GM12891 (cell line): ENCODE data around the gene ITGA7.

Source experiments
- PAX5 ChIP-seq: IDR thresholded peaks from 2 replicates; pipeline ENCODE4 v1.6.1; 2011; ENCODE audit warnings: low read length, moderate library complexity, mild to moderate bottlenecking; ENCODE audit not compliant: insufficient read depth, severe bottlenecking
- POLR2A ChIP-seq: IDR thresholded peaks from 2 replicates; pipeline ENCODE4 v1.6.1; 2011; ENCODE audit warnings: low read depth, low read length, control low read depth
- POLR2AphosphoS5 ChIP-seq: IDR thresholded peaks from 2 replicates; pipeline ENCODE4 v1.6.1; 2011; ENCODE audit warnings: low read depth, low read length, control low read depth
- POU2F2 ChIP-seq: IDR thresholded peaks from 2 replicates; pipeline ENCODE4 v1.6.1; 2011; ENCODE audit warnings: low read depth, mild to moderate bottlenecking, control low read depth, low read length, moderate library complexity
- SPI1 ChIP-seq: IDR thresholded peaks from 2 replicates; pipeline ENCODE4 v1.6.1; 2011; ENCODE audit warnings: low read depth, low read length, control low read depth
- TAF1 ChIP-seq: IDR thresholded peaks from 2 replicates; pipeline ENCODE4 v1.6.1; 2011; ENCODE audit warnings: low read depth, low read length, control low read depth

DNA sequence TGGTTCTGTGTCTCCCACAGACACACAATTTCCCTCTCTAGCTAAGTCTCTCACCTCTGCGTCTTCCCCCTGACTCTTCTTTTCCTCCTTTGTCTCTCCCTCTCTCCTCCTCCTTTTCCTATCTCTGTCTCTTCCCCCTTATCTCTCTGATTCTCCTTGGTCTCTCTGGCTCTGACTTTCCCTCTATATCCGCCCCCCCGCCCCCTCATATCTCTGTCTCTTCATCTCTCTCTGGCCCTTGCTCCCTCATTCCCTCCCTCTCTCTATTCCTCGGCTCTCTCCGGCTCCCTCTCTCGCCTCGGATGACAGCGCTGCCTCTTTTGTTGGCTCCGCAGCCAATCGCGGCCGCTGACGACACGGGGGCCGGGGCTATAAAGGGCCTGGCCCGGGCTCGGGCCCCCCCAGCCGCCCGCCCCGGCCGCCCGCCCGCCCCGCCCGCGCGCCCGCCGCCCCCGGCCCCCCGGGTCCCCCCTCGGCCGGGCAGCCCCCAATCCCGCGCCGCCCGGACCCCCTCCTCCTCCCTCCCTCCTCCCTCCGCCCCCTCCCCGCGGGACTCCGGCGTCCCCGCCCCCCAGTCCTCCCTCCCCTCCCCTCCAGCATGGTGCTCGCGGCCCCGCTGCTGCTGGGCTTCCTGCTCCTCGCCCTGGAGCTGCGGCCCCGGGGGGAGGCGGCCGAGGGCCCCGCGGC lies 35.2 kb upstream of the ITGA7 start, which contains the start of gene GDF11:
- TF ChIP-seq POLR2AphosphoS5 (no peak), POLR2A (no peak), TAF1 (no peak), SPI1 (no peak), POU2F2 (no peak), PAX5 (no peak)
